Progenitor cell of endocrine pancreas (in vitro differentiated cells): ENCODE measurements around the gene XCR1. TPM values are rescaled to one million over a fixed set of nuclear protein-coding genes. Genes with fewer than 3 reads are reported as not detected.
"Not testable (repeated sequence)": the region's sequence is repeated elsewhere in the genome, so short reads cannot be mapped to it uniquely, and the experiment has no call there.

Experiments used
- DNase-seq: peaks from one replicate; pipeline ENCODE4 v3.0.0; 2021; ENCODE audit warnings: low spot score; ENCODE audit not compliant: unreplicated experiment
- H3K27ac Mint-ChIP-seq: 2 replicates; pipeline ENCODE4 v1.8.0; 2021; ENCODE audit warnings: mild to moderate bottlenecking, moderate library complexity, mixed read lengths
- H3K27me3 Mint-ChIP-seq: 2 replicates; pipeline ENCODE4 v1.8.0; 2021; ENCODE audit warnings: mixed read lengths
- H3K36me3 Mint-ChIP-seq: 2 replicates; pipeline ENCODE4 v1.8.0; 2022; ENCODE audit warnings: mixed read lengths; ENCODE audit not compliant: insufficient read depth
- H3K4me1 Mint-ChIP-seq: 2 replicates; pipeline ENCODE4 v1.8.0; 2021; ENCODE audit warnings: low read depth, mixed read lengths
- H3K4me3 Mint-ChIP-seq: 2 replicates; pipeline ENCODE4 v1.8.0; 2021; ENCODE audit warnings: low read depth, mild to moderate bottlenecking, moderate library complexity, mixed read lengths
- H3K9me3 Mint-ChIP-seq: 2 replicates; pipeline ENCODE4 v1.8.0; 2021; ENCODE audit warnings: low read depth, mixed read lengths
- CTCF ChIP-seq: fragments of 200-600 bp; sonication (generic); IDR thresholded peaks from one replicate; pipeline ENCODE4 v1.5.0; 2021; ENCODE audit warnings: antibody characterized with exemption, mild to moderate bottlenecking; ENCODE audit not compliant: unreplicated experiment
- total RNA-seq: library from RNA; stranded (reverse); gene quantifications from 2 replicates; pipeline ENCODE4 v1.2.1, GENCODE V29; 2021

Gene XCR1
- total RNA-seq, 1 donor from 2014 or later: not detected

DNA sequence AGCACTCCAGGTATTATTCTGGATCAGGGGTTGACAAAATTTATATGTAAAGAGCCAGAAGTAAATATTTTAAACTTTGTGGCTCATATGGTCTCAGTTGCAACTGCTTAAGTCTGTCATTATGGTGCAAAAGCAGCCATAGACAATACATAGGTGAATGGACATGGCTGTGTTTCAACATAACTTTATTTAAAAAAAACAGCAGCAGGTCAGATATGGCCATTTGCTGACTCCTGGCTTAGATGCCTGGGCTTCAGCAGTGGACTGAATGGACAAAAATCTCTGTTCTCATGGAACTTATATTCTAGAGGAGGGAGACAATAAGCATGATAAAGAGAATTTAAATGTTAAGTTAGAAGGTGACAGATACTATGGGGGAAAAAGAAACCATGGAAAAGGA, 20.0 kb downstream of the XCR1 start:
- no peak for DNase-seq
- Mint-ChIP-seq H3K27ac (no peak overlapping the region), H3K36me3 (no peaks in the 10 kb centered on the region), H3K4me3 (no peak overlapping the region), H3K9me3 (no peaks in the 10 kb centered on the region), H3K27me3 (no peaks in the 10 kb centered on the region), H3K4me1 (no peaks in the 10 kb centered on the region)
- no peak for TF ChIP-seq CTCF

- Mint-ChIP-seq H3K36me3 (no peaks in the 10 kb centered on the region), H3K4me1 (no peaks in the 10 kb centered on the region), H3K27me3 (no peaks in the 10 kb centered on the region), H3K9me3 (no peaks in the 10 kb centered on the region), H3K27ac (no peak overlapping the region), H3K4me3 (no peak overlapping the region)
- no peak for TF ChIP-seq CTCF
- DNase-seq: no peak
These were observed 20.8 kb downstream of the XCR1 start for GRCh38 chr3:46006238-46007032.

GRCh38 chr3:46003706-46004105, 23.6 kb downstream of the XCR1 start:
- H3K36me3 Mint-ChIP-seq, H3K27me3 Mint-ChIP-seq, H3K27ac Mint-ChIP-seq, H3K9me3 Mint-ChIP-seq, H3K4me3 Mint-ChIP-seq, H3K4me1 Mint-ChIP-seq, DNase-seq: not testable (repeated sequence)

DNA sequence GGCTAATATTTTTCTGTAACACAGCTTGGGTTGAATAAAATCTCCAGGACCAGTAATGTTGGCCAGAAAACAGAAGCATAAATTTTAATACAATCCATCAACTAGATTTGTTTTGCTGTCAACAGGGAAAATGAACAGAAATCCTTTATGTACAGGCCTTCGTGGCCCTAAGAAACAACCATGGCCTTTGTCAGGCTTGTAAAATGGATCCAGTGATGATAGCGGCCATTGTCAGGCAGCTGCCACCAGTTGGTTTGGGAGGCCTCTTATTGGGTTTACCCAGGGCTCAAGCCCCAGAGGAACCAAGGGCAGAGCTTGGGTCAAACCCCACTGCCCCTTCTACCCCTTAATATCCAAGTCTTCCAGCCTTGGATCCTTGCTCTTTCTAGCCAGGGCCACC, 26.1 kb downstream of the XCR1 start:
- Mint-ChIP-seq H3K4me1 (no peaks in the 10 kb centered on the region), H3K27ac (no peak overlapping the region), H3K9me3 (no peaks in the 10 kb centered on the region), H3K27me3 (peaks cover 19% of the 10 kb centered on the region), H3K4me3 (no peak overlapping the region), H3K36me3 (no peaks in the 10 kb centered on the region)
- no peak for DNase-seq
- TF ChIP-seq CTCF: no peak

DNA sequence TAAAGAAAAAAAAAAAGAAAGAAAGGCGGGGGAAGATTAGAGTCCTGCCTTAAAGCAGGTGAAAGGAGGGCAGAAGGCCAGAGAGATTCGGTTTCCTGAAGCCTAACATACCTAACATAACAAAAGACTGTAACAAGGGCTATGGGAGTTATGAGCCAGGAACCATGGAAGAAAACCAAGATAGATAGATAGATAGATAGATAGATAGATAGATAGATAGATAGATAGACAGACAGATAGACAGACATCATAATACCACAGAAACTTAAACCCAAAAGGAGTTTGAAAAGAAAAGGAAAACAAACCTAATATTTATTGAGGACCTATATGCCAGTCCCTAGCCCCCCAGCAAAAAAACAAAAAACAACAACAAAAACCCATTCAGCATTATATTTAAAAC, 29.3 kb downstream of the XCR1 start:
- H3K36me3 Mint-ChIP-seq: no peaks in the 10 kb centered on the region
- no peak overlapping the region for H3K27ac Mint-ChIP-seq
- peaks cover 5% of the 10 kb centered on the region for H3K4me1 Mint-ChIP-seq
- no peak overlapping the region for H3K4me3 Mint-ChIP-seq
- H3K27me3 Mint-ChIP-seq: peaks cover 19% of the 10 kb centered on the region
- no peak for DNase-seq
- no peak for TF ChIP-seq CTCF
- no peaks in the 10 kb centered on the region for H3K9me3 Mint-ChIP-seq

- not testable (repeated sequence) for H3K9me3 Mint-ChIP-seq
- H3K27me3 Mint-ChIP-seq: peaks cover 19% of the 10 kb centered on the region
These were observed 29.8 kb downstream of the XCR1 start for GRCh38 chr3:45997499-45997898.

More at GRCh38 chr3:45997499-45997898, 29.8 kb downstream of the XCR1 start:
- DNase-seq, H3K4me3 Mint-ChIP-seq, H3K4me1 Mint-ChIP-seq, H3K36me3 Mint-ChIP-seq, H3K27ac Mint-ChIP-seq: not testable (repeated sequence)
